Kidney epithelial cell (primary cell): ENCODE data around the gene SLC46A2. TPM values are rescaled to one million over a fixed set of nuclear protein-coding genes. Genes with fewer than 3 reads are reported as not detected.

Experiments
- DNase-seq: peaks from one replicate; pipeline ENCODE4 v3.0.0-alpha.2; 2010; ENCODE audit warnings: low read depth
- H3K27me3 ChIP-seq: 2 replicates; pipeline ENCODE4 v1.6.0; 2011; ENCODE audit warnings: low read length; ENCODE audit not compliant: control insufficient read depth, insufficient read depth
- H3K36me3 ChIP-seq: 2 replicates; pipeline ENCODE4 v1.5.1; 2011; ENCODE audit warnings: low read length; ENCODE audit not compliant: control insufficient read depth, insufficient read depth
- H3K4me3 ChIP-seq: 2 replicates; pipeline ENCODE4 v1.5.1; 2011; ENCODE audit warnings: low read depth, mild to moderate bottlenecking, control low read depth, low read length
- total RNA-seq: library from RNA; depleted of rRNA; stranded (reverse); fragments of >200 nt; gene quantifications from 2 replicates; pipeline ENCODE4 v1.2.3, GENCODE V29; 2015
- TF ChIP-seq, protein P1 (sequence below): IDR thresholded peaks from 2 replicates; pipeline ENCODE4 v1.5.1; 2011; ENCODE audit warnings: mild to moderate bottlenecking, moderate library complexity, low read length, control low read depth, inconsistent platforms; ENCODE audit not compliant: insufficient read depth, poor library complexity, severe bottlenecking

SLC46A2 gene
- total RNA-seq, 1 donor from 2014 or later = not detected

DNA sequence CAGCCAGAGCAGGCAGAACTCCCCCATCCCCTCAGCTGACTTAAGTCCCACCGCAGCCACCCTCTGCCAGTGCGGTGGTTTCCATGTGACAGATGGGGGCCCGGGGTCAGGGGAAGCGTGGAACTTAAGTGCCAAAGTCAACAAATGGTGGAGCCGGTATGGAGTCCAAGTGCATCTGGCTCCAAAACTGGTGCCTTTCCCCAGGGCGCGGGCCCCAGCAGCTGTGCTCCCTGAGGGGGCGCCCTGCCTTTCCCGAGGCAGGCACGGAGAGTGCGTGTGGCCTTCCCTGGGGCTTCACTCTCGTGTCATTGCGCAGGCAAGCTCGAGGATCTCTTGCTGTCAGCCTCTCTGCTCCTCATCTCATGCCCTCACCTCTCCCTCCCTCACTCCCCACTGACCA lies 33.8 kb downstream of the SLC46A2 start:
- H3K4me3 ChIP-seq = no peak overlapping the region
- H3K36me3 ChIP-seq = no peaks in the 10 kb centered on the region
- DNase-seq = no peak
- TF ChIP-seq, protein P1, sequence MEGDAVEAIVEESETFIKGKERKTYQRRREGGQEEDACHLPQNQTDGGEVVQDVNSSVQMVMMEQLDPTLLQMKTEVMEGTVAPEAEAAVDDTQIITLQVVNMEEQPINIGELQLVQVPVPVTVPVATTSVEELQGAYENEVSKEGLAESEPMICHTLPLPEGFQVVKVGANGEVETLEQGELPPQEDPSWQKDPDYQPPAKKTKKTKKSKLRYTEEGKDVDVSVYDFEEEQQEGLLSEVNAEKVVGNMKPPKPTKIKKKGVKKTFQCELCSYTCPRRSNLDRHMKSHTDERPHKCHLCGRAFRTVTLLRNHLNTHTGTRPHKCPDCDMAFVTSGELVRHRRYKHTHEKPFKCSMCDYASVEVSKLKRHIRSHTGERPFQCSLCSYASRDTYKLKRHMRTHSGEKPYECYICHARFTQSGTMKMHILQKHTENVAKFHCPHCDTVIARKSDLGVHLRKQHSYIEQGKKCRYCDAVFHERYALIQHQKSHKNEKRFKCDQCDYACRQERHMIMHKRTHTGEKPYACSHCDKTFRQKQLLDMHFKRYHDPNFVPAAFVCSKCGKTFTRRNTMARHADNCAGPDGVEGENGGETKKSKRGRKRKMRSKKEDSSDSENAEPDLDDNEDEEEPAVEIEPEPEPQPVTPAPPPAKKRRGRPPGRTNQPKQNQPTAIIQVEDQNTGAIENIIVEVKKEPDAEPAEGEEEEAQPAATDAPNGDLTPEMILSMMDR = no peak
- no peaks in the 10 kb centered on the region for H3K27me3 ChIP-seq

DNA sequence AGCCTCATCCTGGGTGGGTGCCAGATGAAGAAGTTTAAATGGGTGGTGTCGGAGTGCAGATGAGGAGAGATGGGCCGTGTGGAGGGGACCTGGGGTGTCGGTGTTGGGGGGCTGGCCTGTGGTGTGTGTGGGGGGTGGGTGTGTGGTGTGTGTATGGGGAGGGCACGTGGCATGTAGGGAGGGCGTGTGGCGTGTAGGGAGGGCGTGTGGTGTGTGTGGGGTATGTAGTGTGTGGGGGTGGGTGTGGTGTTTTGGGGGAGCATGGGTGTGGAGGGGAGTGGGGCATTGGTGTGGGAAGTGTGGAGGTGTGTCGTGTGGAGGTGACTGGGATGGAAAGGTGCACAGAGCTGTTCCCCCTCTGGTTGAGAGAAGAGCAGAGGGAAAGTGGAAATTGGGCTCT lies 34.5 kb downstream of the SLC46A2 start:
- Histone ChIP-seq H3K36me3 (no peaks in the 10 kb centered on the region), H3K27me3 (no peaks in the 10 kb centered on the region), H3K4me3 (no peak overlapping the region)
- TF ChIP-seq, protein P1 = no peak
- DNase-seq = no peak

DNA sequence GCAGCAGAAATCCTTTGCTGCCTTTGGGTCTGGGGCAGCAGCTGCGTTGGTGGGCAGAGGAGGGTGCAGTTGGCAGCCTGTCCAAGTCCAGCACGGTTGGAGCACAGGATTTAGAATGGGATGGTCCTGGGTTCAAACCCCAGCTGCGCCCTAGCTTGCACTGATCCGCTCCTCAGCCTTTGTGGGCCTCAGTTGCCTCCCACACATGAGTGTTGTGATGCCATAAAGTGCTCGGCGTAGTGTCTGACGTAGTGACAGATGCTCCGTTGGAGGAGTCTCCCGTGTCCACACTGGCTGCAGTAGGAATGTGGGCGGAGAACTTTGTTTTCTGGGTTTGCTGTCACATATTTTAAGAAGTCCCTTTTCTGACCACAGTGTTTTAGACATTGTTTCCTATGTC lies 36.0 kb downstream of the SLC46A2 start:
- Histone ChIP-seq H3K27me3 (no peaks in the 10 kb centered on the region), H3K36me3 (no peaks in the 10 kb centered on the region), H3K4me3 (no peak overlapping the region)
- DNase-seq = no peak
- TF ChIP-seq, protein P1 = no peak

DNA sequence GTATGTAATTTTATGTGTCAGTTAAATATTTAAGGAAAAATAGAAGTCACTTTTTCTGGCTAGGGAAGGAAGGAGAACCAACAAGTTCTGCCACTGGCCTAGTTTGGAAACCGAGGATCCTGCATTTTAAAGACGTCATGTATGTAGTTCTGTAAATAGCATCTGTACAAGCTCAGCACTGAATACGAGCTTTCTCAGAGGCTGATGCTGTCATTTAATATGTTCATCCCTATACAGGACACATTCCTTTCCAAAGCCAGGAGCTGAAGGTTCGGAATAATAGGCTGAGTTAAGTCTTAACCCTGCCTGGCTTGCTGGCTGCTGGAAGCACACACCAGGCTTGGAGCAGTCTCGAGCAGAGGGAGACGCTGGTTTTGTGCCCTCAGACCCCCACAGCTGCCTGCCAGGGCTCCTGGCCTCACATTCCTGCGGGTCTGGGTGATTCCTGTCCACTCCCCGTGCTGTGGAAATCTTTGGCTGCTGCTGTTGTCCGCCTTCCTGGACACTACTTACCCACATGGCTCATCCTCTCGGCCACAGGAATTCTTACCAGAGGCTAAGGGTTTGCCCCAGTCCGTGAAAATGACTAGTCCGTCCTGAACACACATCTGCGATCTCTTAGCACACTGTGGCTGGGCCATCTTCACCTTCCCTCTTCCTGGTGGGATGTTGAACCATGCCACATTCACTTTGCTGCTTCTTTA lies 36.6 kb downstream of the SLC46A2 start:
- Histone ChIP-seq H3K27me3 (no peaks in the 10 kb centered on the region), H3K36me3 (no peaks in the 10 kb centered on the region), H3K4me3 (no peak overlapping the region)
- DNase-seq = no peak
- TF ChIP-seq, protein P1 = no peak

DNA sequence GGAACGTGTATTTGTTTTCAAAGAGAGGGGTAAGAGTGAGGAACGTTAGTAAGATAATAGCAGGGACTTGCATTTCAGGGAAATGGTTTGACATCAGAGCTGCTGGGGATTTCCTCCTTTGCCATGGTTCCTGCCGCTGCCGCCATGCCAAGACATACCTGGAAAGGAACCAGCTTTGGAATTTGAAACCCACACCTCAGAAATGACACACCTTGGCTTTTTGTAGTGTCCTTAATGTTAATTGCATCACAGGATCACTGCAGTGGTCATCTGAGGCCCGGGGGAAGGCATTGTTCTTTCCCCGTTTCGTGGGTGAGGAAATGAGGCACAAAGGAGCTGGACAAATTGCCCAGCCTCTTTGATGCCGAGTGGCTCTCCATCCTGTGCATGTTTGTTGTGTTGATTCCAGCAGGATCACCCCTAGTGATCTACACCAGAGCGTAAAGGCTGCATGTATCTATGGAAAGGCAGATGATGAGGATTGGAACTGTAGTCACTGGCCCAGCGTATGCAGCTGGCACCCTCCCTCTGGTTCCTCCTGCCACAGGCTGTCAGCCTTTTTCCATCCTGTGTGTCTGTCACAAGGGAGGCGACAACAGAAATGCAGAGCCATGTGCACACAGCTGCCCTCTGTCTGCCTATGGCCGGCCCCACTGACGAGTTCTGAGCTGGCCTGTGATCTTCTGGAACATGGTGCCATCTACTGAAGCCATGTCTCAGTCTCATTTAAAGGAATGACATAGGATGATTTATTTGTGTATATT lies 37.8 kb downstream of the SLC46A2 start:
- Histone ChIP-seq H3K4me3 (no peak overlapping the region), H3K27me3 (no peaks in the 10 kb centered on the region), H3K36me3 (no peaks in the 10 kb centered on the region)
- TF ChIP-seq, protein P1 = no peak
- DNase-seq = no peak

DNA sequence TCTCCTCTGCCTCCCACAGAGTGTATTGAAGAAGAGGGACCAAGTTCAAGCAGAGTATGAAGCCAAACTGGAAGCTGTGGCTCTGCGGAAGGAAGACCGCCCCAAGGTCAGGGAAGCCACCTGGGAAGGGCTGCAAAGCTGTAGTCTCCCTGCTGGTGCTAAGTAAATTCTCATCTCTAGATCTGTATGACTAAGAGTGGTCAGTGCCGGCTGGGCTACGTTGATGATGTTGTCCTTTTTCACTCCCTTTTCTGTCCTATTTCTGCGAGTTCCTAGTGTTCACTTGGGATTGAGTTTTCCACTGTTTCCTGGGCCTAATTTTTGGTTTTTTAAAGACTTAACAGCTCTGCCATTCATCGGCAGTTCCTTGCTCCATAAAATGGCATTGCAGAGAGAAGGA lies 39.8 kb downstream of the SLC46A2 start:
- TF ChIP-seq, protein P1 = no peak
- Histone ChIP-seq H3K36me3 (no peaks in the 10 kb centered on the region), H3K4me3 (no peak overlapping the region), H3K27me3 (no peaks in the 10 kb centered on the region)
- DNase-seq = no peak
